ENCODE results near the gene NOTO. TPM values are rescaled to one million over a fixed set of nuclear protein-coding genes. Genes with fewer than 3 reads are reported as not detected.

Gene NOTO
- total RNA-seq, 3 donors from 2014 or later (not counting 1 experiment from before 2014, with no cell fraction given): not detected

GRCh38 chr2:73233932-73234832, 31.8 kb downstream of the NOTO start, which contains the start of gene CCT7:
TSS of gene CCT7 (plus strand) at chr2:73234308. CDS start at chr2:73234379, 71 bp downstream.
- Histone ChIP-seq H3K27ac (ENCODE audit: low read length) (peak within 1 kb of the TSS; percentile 83), H3K27me3 (ENCODE audit: control insufficient read depth, insufficient read depth, low read length) (no peaks in the 10 kb centered on the region), H3K9me3 (ENCODE audit: control insufficient read depth, insufficient read depth, low read length) (no peaks in the 10 kb centered on the region), H3K4me3 (ENCODE audit: low read length) (peak within 1 kb of the TSS; percentile 97), H3K4me1 (ENCODE audit: control insufficient read depth, insufficient read depth, low read length) (peaks cover 17% of the 10 kb centered on the region), H3K36me3 (ENCODE audit: control insufficient read depth, insufficient read depth, low read length) (peaks cover 3% of the 10 kb centered on the region)
- H3K4me1 Mint-ChIP-seq: peaks cover 39 to 47% of the 10 kb centered on the region in 2 donors
- peak within 1 kb of the TSS; percentile 94 to 96 for H3K27ac Mint-ChIP-seq
- H3K9me3 Mint-ChIP-seq: no peaks in the 10 kb centered on the region
- DNase-seq (peak; percentile 80 to 94), ATAC-seq (peak; percentile 67 to 85 (median 74))
- intact Hi-C loops (cut with micrococcal nuclease): loop anchor here (1.0 to 10.0 kb wide), 5 partner anchors 20 to 1221 kb away; partner anchors contain the start of genes ALMS1, EGR4, INO80B and SFXN5
- TF ChIP-seq, protein P1, sequence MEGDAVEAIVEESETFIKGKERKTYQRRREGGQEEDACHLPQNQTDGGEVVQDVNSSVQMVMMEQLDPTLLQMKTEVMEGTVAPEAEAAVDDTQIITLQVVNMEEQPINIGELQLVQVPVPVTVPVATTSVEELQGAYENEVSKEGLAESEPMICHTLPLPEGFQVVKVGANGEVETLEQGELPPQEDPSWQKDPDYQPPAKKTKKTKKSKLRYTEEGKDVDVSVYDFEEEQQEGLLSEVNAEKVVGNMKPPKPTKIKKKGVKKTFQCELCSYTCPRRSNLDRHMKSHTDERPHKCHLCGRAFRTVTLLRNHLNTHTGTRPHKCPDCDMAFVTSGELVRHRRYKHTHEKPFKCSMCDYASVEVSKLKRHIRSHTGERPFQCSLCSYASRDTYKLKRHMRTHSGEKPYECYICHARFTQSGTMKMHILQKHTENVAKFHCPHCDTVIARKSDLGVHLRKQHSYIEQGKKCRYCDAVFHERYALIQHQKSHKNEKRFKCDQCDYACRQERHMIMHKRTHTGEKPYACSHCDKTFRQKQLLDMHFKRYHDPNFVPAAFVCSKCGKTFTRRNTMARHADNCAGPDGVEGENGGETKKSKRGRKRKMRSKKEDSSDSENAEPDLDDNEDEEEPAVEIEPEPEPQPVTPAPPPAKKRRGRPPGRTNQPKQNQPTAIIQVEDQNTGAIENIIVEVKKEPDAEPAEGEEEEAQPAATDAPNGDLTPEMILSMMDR (IDR thresholded peaks at IDR 0.05): no peak
- no peaks in the 10 kb centered on the region for H3K27me3 Mint-ChIP-seq (ENCODE audit: low read depth in 2 of 2)
- H3K36me3 Mint-ChIP-seq: no peaks in the 10 kb centered on the region
- peak within 1 kb of the TSS; percentile 96 for H3K4me3 Mint-ChIP-seq
- under 1% methylated on average over 68 of the region's 69 CpGs for WGBS (ENCODE audit: insufficient coverage)

DNA sequence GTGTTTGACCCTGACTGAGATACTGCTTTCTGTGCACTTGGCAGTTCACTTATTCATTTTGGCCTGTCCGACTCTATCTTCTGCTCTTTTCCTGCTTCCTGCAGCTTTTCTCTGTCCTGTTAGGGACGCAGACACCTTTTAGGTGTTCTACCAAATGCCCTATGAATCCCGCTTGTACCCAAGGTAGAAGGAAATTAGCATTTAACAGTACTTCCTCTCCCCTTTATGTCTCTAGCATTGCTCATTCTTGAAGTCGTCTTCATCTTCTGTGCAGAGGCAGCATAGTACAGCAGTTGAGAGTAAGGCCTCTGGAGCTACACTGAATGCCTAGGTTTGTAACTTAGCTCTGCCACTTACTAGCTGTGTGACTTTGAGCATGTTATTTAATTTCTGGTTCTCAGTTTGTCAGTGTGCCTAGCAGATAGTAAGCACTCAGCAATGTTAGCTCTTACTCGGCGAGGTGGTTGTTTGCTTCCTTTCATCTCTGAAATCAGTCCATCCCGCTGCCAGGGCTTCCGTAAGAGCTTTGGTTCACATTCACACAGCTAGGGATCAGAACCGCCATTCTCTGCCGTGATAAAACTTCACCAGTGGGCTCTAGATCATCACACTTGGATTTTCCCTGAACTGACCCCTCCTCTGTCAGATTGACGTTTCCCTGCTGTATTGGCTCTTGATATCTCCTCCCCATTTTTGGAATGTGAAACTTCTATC, 33.1 kb downstream of the NOTO start:
- TF ChIP-seq, protein P1 (IDR thresholded peaks at IDR 0.05): no peak
- Histone ChIP-seq H3K27me3 (ENCODE audit: control insufficient read depth, insufficient read depth, low read length) (no peaks in the 10 kb centered on the region), H3K27ac (ENCODE audit: low read length) (peak overlapping the region; percentile 83), H3K4me3 (ENCODE audit: low read length) (peak overlapping the region; percentile 97), H3K4me1 (ENCODE audit: control insufficient read depth, insufficient read depth, low read length) (peaks cover 17% of the 10 kb centered on the region), H3K36me3 (ENCODE audit: control insufficient read depth, insufficient read depth, low read length) (peaks cover 13% of the 10 kb centered on the region), H3K9me3 (ENCODE audit: control insufficient read depth, insufficient read depth, low read length) (no peaks in the 10 kb centered on the region)
- no peak for ATAC-seq
- Mint-ChIP-seq H3K9me3 (no peaks in the 10 kb centered on the region), H3K27ac (peak overlapping the region; percentile 94 to 96), H3K27me3 (ENCODE audit: low read depth in 2 of 2) (no peaks in the 10 kb centered on the region), H3K4me1 (peaks cover 39 to 52% of the 10 kb centered on the region in 2 donors), H3K36me3 (no peaks in the 10 kb centered on the region), H3K4me3 (peak overlapping the region; percentile 96)
- DNase-seq: peak in 1 of 2 donors; percentile 42
- intact Hi-C loops (cut with micrococcal nuclease): loop anchor here (2.0 to 10.0 kb wide), 2 partner anchors 149 to 1219 kb away; partner anchors contain the start of genes ALMS1, INO80B and WBP1
- 64% methylated on average over 11 of the region's 11 CpGs for WGBS (ENCODE audit: insufficient coverage)

DNA sequence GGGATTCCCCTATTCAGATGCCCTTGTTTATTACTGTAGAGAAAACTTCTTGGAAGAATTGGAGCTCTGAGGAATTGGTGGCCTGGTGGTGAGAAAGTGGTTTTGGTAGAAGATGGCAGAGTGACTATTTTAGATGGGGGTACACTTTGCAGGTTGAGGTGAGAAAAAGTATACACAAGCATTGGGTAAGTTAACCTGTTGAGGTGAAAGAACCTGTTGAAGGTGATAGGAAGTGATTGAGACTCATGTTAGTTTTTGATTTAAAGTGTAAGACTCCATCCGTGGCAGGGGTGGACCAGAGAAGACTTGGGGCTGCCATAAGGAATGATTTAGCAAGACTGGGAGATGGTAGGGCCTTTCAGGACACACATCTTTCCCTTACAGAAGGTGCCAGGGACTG, 34.8 kb downstream of the NOTO start:
- no peak for ATAC-seq
- H3K27ac ChIP-seq (ENCODE audit: low read length): no peak overlapping the region
- H3K27ac Mint-ChIP-seq: peak overlapping the region; percentile 0 to 53
- TF ChIP-seq, protein P1 (IDR thresholded peaks at IDR 0.05): no peak
- H3K27me3 Mint-ChIP-seq (ENCODE audit: low read depth in 2 of 2): no peaks in the 10 kb centered on the region
- H3K36me3 ChIP-seq (ENCODE audit: control insufficient read depth, insufficient read depth, low read length): peaks cover 22% of the 10 kb centered on the region
- no peaks in the 10 kb centered on the region for H3K9me3 Mint-ChIP-seq
- no peaks in the 10 kb centered on the region for H3K9me3 ChIP-seq (ENCODE audit: control insufficient read depth, insufficient read depth, low read length)
- peaks cover 17% of the 10 kb centered on the region for H3K4me1 ChIP-seq (ENCODE audit: control insufficient read depth, insufficient read depth, low read length)
- H3K4me1 Mint-ChIP-seq: peaks cover 39 to 52% of the 10 kb centered on the region in 2 donors
- intact Hi-C loops (cut with micrococcal nuclease): loop anchor here (10.0 kb wide), 1 partner anchor 1218 kb away; the partner anchor contains the start of genes INO80B and WBP1
- no peak overlapping the region for H3K4me3 Mint-ChIP-seq
- DNase-seq: no peak
- H3K27me3 ChIP-seq (ENCODE audit: control insufficient read depth, insufficient read depth, low read length): no peaks in the 10 kb centered on the region
- 53% methylated on average over 1 of the region's 1 CpG for WGBS (ENCODE audit: insufficient coverage)
- H3K4me3 ChIP-seq (ENCODE audit: low read length): no peak overlapping the region
- H3K36me3 Mint-ChIP-seq: no peaks in the 10 kb centered on the region
